GM10266 (cell line): Measurements from ENCODE around the gene SIRT3.

Source experiments
- DNase-seq: peaks from one replicate; pipeline ENCODE4 v3.0.0; 2012; ENCODE audit errors: extremely low spot score
- CTCF ChIP-seq: IDR thresholded peaks from 2 replicates; pipeline ENCODE4 v1.5.1; 2012; ENCODE audit warnings: mild to moderate bottlenecking, low read depth; ENCODE audit not compliant: control insufficient read depth, insufficient read depth; ENCODE audit errors: missing control alignments

Gene SIRT3

DNA sequence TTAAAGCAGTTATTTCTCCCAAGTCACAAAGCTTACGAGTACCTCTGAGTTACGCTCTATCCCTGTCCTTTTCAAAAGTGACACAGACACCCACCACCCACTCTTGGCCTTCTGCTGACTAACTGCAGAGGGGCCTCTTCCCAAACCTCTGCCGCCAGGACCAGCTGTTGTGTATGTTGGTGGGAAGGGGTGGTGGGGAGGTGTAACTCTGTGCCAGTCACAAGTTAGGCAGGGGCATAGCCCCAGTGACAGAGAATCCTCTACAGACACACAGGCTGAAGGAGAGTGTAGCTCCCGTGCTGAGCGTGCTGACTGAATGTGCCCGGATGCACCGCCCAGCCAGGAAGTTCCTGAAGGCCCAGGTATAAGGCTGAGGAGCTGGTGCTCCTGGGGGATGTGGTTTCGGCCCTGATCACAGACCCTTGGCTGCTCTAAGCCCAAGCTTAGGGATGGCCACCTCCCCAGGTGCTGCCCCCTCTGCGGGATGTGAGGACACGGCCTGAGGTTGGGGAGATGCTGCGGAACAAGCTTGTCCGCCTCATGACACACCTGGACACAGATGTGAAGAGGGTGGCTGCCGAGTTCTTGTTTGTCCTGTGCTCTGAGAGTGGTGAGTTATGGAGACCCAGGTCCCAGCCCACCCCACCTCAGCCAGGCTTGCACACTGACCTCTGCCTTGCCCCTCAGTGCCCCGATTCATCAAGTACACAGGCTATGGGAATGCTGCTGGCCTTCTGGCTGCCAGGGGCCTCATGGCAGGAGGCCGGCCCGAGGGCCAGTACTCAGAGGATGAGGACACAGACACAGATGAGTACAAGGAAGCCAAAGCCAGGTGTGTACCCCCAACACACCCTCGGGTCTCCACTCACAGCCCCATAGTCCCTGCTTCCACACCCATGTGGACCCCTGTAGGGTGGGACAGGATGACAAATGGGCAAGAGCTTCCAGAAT is 23.7 kb downstream of the SIRT3 start:
- no peak for DNase-seq
- TF ChIP-seq CTCF: no peak

GRCh38 chr11:211741-212140 is 24.4 kb downstream of the SIRT3 start:
- TF ChIP-seq CTCF: no peak
- no peak for DNase-seq

DNA sequence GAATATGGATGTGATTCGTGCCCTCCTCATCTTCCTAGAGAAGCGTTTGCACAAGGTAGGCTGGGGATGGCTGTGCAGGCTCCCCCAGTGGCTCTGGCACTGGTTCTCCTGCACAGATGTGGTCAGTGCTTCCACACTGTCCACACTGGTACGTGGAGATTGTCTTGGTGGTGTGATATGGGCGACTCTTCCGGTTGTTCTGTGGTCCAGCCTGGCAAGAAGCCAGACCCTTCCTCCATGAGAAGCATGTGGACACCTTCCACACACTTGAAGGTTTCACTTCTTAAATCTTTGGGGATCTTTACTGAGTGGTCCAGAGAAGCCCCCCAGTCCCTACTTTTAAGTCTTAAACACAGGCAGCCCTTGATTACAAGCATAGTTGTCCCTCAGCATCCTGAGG is 24.8 kb downstream of the SIRT3 start:
- DNase-seq: no peak
- no peak for TF ChIP-seq CTCF

DNA sequence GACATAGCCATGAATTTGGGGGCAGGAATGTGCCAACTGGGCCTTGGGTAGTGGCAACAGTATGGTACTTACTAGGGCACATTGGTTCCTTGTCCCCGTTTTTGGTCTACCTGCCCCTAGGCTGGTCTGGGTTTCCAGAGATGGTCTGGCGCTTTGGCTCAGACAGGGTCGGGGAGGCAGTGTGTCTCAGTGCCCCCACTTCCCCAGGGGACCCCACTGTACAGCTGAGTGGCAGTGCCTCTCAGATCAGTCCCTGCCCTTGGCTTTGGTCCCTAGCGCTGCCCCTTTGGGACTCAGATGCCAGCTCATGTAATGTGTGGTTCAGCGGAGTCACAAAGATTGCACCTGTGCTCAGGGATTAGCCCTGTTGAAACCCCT is 25.4 kb downstream of the SIRT3 start:
- no peak for DNase-seq
- TF ChIP-seq CTCF: no peak

DNA sequence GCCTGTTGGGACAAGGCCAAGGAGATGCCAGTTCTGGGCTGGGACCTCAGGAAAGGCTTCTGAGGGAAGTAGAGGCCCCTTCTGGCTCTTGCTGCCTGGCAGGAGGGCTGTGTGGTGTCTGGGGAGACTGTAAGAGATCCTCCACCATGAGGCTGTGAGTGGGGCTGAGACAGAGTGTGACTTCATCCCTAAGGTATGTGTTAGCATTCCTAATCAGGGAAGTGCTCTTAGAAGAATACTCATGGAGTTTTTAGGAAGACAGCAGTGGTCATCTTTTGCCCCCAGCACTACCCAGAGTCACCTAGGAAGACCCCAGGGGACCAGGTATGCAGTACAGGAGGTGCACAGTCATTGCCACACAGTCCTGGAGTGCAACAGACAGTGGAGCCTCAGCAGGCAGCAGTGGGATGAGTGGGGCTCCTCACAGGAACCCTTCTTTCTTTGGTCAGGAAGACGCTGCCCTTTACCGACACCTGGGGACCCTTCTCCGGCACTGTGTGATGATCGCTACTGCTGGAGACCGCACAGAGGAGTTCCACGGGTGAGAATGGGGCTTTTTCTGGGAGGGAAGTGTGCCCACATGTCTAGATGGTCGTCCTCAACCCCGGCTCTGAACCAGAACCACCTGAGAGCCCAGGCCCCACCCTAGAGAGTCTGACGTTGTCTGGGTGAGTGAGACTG is 25.9 kb downstream of the SIRT3 start:
- DNase-seq: no peak
- no peak for TF ChIP-seq CTCF

DNA sequence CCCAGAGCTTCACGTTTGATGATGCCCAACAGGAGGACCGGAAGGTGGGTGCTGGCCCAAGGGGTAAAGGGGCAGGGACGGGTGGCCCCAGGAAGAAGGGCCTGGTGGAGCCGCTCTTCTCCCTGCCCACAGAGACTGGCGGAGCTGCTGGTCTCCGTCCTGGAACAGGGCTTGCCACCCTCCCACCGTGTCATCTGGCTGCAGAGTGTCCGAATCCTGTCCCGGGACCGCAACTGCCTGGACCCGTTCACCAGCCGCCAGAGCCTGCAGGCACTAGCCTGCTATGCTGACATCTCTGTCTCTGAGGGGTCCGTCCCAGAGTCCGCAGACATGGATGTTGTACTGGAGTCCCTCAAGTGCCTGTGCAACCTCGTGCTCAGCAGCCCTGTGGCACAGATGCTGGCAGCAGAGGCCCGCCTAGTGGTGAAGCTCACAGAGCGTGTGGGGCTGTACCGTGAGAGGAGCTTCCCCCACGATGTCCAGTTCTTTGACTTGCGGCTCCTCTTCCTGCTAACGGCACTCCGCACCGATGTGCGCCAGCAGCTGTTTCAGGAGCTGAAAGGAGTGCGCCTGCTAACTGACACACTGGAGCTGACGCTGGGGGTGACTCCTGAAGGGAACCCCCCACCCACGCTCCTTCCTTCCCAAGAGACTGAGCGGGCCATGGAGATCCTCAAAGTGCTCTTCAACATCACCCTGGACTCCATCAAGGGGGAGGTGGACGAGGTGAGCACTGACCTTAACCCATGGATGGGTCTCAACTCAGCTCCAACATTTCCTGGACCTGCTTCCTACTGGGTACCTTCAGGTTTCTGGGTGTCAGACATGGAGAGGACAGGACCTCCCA is 26.6 kb downstream of the SIRT3 start:
- TF ChIP-seq CTCF: no peak
- DNase-seq: no peak
